Suprapubic skin (tissue), 4 donors: ENCODE results near the gene WDR37. TPM values are rescaled to one million over a fixed set of nuclear protein-coding genes. Genes with fewer than 3 reads are reported as not detected.
A peak's percentile ranks its signal among the peaks of the same experiment; 100 is the strongest.

Experiments used
- DNase-seq, 2 donors: peaks; one replicate each; pipeline ENCODE4 v3.0.0-alpha.2; 2019; ENCODE audit warnings: low spot score in 2 of 2
- H3K27ac ChIP-seq: fragments of 200-600 bp; sonication (generic); one replicate; pipeline ENCODE4 v1.5.1; 2019
- H3K27me3 ChIP-seq: fragments of 200-600 bp; sonication (generic); one replicate; pipeline ENCODE4 v1.5.1; 2019
- H3K36me3 ChIP-seq: fragments of 200-600 bp; sonication (generic); one replicate; pipeline ENCODE4 v1.5.1; 2019
- H3K4me1 ChIP-seq: fragments of 200-600 bp; sonication (generic); one replicate; pipeline ENCODE4 v1.5.1; 2019
- H3K4me3 ChIP-seq: fragments of 200-600 bp; sonication (generic); one replicate; pipeline ENCODE4 v1.5.1; 2019; ENCODE audit warnings: mild to moderate bottlenecking
- H3K9me3 ChIP-seq: fragments of 200-600 bp; sonication (generic); one replicate; pipeline ENCODE4 v1.5.1; 2019
- CTCF ChIP-seq, 2 donors: fragments of 200-600 bp in 1 of 2; fragments of 450-650 bp in 1 of 2; sonication (generic) in 1 of 2; IDR thresholded peaks; one replicate each; pipeline ENCODE4 v1.5.1; 2016 to 2019; ENCODE audit warnings: antibody characterized with exemption in 2 of 2, mild to moderate bottlenecking in 1 of 2, moderate library complexity in 1 of 2
- EP300 ChIP-seq: sonication (generic); formaldehyde crosslinking; IDR thresholded peaks from one replicate; pipeline ENCODE4 v1.6.1; 2017; ENCODE audit warnings: antibody characterized with exemption
- POLR2A ChIP-seq, 2 donors: fragments of 450-650 bp; IDR thresholded peaks; one replicate each; pipeline ENCODE4 v1.6.1; 2017; ENCODE audit warnings: antibody characterized with exemption in 2 of 2, mild to moderate bottlenecking in 2 of 2, moderate library complexity in 2 of 2
- POLR2AphosphoS5 ChIP-seq, 3 donors: sonication (generic); formaldehyde crosslinking; IDR thresholded peaks; one replicate each; pipeline ENCODE4 v1.6.1; 2017; ENCODE audit warnings: antibody characterized with exemption in 3 of 3
- WGBS: methylation state at CpG from one replicate; pipeline ENCODE4 v1.1.5; 2018; 5-methylcytosine and 5-hydroxymethylcytosine counted together
- total RNA-seq, 4 donors: library from RNA; depleted of rRNA; stranded (reverse); fragments of >200 nt; gene quantifications; one replicate each; pipeline ENCODE4 v1.1.0, GENCODE V29; 2016

Gene WDR37
- total RNA-seq, 4 donors from 2014 or later = 13.1 to 32.7 (median 18.4) TPM

- 90% methylated on average over 24 of the region's 29 CpGs for WGBS
- no peak overlapping the region for H3K4me3 ChIP-seq
- no peaks in the 10 kb centered on the region for H3K9me3 ChIP-seq
- peak in 1 of 2 donors; percentile 53 for DNase-seq
- H3K36me3 ChIP-seq = no peaks in the 10 kb centered on the region
- TF ChIP-seq POLR2A (IDR thresholded peaks at IDR 0.05) (no peak), CTCF (IDR thresholded peaks at IDR 0.05) (no peak), EP300 (no peak), POLR2AphosphoS5 (IDR thresholded peaks at IDR 0.05) (no peak)
- peaks cover 4% of the 10 kb centered on the region for H3K27me3 ChIP-seq
- no peaks in the 10 kb centered on the region for H3K4me1 ChIP-seq
- no peak overlapping the region for H3K27ac ChIP-seq
These were observed 107.0 kb downstream of the WDR37 start for GRCh38 chr10:1163204-1163660.

GRCh38 chr10:1163831-1164230 lies 107.6 kb downstream of the WDR37 start:
- no peak for TF ChIP-seq CTCF (IDR thresholded peaks at IDR 0.05)
- TF ChIP-seq POLR2AphosphoS5 (IDR thresholded peaks at IDR 0.05) = no peak
- TF ChIP-seq EP300 = no peak
- no peak for TF ChIP-seq POLR2A (IDR thresholded peaks at IDR 0.05)
- no peak overlapping the region for H3K27ac ChIP-seq
- no peaks in the 10 kb centered on the region for H3K9me3 ChIP-seq
- no peak for DNase-seq
- H3K4me1 ChIP-seq = no peaks in the 10 kb centered on the region
- 61% methylated on average over 5 of the region's 5 CpGs for WGBS
- H3K36me3 ChIP-seq = no peaks in the 10 kb centered on the region
- peaks cover 4% of the 10 kb centered on the region for H3K27me3 ChIP-seq
- H3K4me3 ChIP-seq = no peak overlapping the region

- WGBS = 89% methylated on average over 14 of the region's 15 CpGs
- peak; percentile 44 to 62 for DNase-seq
These were observed 110.1 kb downstream of the WDR37 start for GRCh38 chr10:1166101-1166827.

GRCh38 chr10:1166828-1167275 lies 110.7 kb downstream of the WDR37 start:
- DNase-seq = peak; percentile 48 to 62
- Histone ChIP-seq H3K4me1 (no peaks in the 10 kb centered on the region), H3K9me3 (no peaks in the 10 kb centered on the region), H3K36me3 (no peaks in the 10 kb centered on the region), H3K4me3 (no peak overlapping the region), H3K27ac (no peak overlapping the region), H3K27me3 (peaks cover 14% of the 10 kb centered on the region)
- 86% methylated on average over 8 of the region's 9 CpGs for WGBS
- TF ChIP-seq EP300 (no peak), CTCF (IDR thresholded peaks at IDR 0.05) (no peak), POLR2AphosphoS5 (IDR thresholded peaks at IDR 0.05) (no peak)

More at GRCh38 chr10:1166101-1166827, 110.1 kb downstream of the WDR37 start:
- TF ChIP-seq CTCF (IDR thresholded peaks at IDR 0.05) (no peak), POLR2A (IDR thresholded peaks at IDR 0.05) (no peak), POLR2AphosphoS5 (IDR thresholded peaks at IDR 0.05) (no peak), EP300 (no peak)
- H3K9me3 ChIP-seq = no peaks in the 10 kb centered on the region
- no peak overlapping the region for H3K27ac ChIP-seq
- H3K27me3 ChIP-seq = peaks cover 14% of the 10 kb centered on the region
- no peaks in the 10 kb centered on the region for H3K4me1 ChIP-seq
- no peaks in the 10 kb centered on the region for H3K36me3 ChIP-seq
- H3K4me3 ChIP-seq = no peak overlapping the region

GRCh38 chr10:1168763-1169162 lies 112.6 kb downstream of the WDR37 start:
- H3K4me1 ChIP-seq = no peaks in the 10 kb centered on the region
- 95% methylated on average over 12 of the region's 13 CpGs for WGBS
- peak in 1 of 2 donors; percentile 24 for DNase-seq
- no peak overlapping the region for H3K27ac ChIP-seq
- TF ChIP-seq EP300 = no peak
- TF ChIP-seq POLR2AphosphoS5 (IDR thresholded peaks at IDR 0.05) = no peak
- TF ChIP-seq POLR2A (IDR thresholded peaks at IDR 0.05) = no peak
- no peak for TF ChIP-seq CTCF (IDR thresholded peaks at IDR 0.05)
- no peak overlapping the region for H3K4me3 ChIP-seq
- no peaks in the 10 kb centered on the region for H3K9me3 ChIP-seq
- H3K36me3 ChIP-seq = no peaks in the 10 kb centered on the region
- H3K27me3 ChIP-seq = peaks cover 14% of the 10 kb centered on the region
